Esophagus (tissue), 2 donors: Measurements from ENCODE around the gene LRP1B. TPM values are rescaled to one million over a fixed set of nuclear protein-coding genes. Genes with fewer than 3 reads are reported as not detected.
"Not testable (repeated sequence)": the region's sequence is repeated elsewhere in the genome, so short reads cannot be mapped to it uniquely, and the experiment has no call there.

ENCODE experiments used
- H3K27ac ChIP-seq, 2 donors: one replicate each; pipeline ENCODE4 v1.5.1; 2013; ENCODE audit warnings: low read depth in 2 of 2, mild to moderate bottlenecking in 2 of 2, inconsistent platforms in 1 of 2, low read length in 1 of 2, moderate library complexity in 1 of 2
- H3K27me3 ChIP-seq, 2 donors: one replicate each; pipeline ENCODE4 v1.6.1; 2013; ENCODE audit warnings: low read length in 2 of 2, control low read depth in 1 of 2, mild to moderate bottlenecking in 1 of 2; ENCODE audit not compliant: insufficient read depth in 2 of 2, control insufficient read depth in 1 of 2
- H3K36me3 ChIP-seq, 2 donors: one replicate each; pipeline ENCODE4 v1.6.1; 2013; ENCODE audit warnings: low read length in 1 of 2; ENCODE audit not compliant: control insufficient read depth in 2 of 2, insufficient read depth in 2 of 2
- H3K4me1 ChIP-seq, 2 donors: one replicate each; pipeline ENCODE4 v1.6.1; 2013; ENCODE audit warnings: low read length in 1 of 2; ENCODE audit not compliant: control insufficient read depth in 2 of 2, insufficient read depth in 2 of 2
- H3K4me3 ChIP-seq, 2 donors: one replicate each; pipeline ENCODE4 v1.5.1; 2013; ENCODE audit warnings: low read length in 2 of 2, mild to moderate bottlenecking in 2 of 2, low read depth in 1 of 2, moderate library complexity in 1 of 2
- H3K9me3 ChIP-seq, 2 donors: one replicate each; pipeline ENCODE4 v1.6.1; 2013; ENCODE audit warnings: mild to moderate bottlenecking in 2 of 2, low read depth in 1 of 2, low read length in 1 of 2, moderate library complexity in 1 of 2; ENCODE audit not compliant: control insufficient read depth in 2 of 2, insufficient read depth in 1 of 2
- WGBS, 2 donors: extraction: QIAGEN DNeasy Blood & Tissue Kit; methylation state at CpG; one replicate each; pipeline ENCODE4 v1.1.7; 2013; 5-methylcytosine and 5-hydroxymethylcytosine counted together
- polyA plus RNA-seq, 2 donors: library from polyadenylated mRNA; stranded (reverse); fragments of 200-250 nt; gene quantifications; one replicate each; pipeline ENCODE4 v1.2.3, GENCODE V29; 2013
- donor health status: healthy with polysubstance abuse.
- donor health status: Bipolar disorder and iron deficiency.

Gene LRP1B
- polyA plus RNA-seq, 2 donors: 0.02 to 0.10 TPM

GRCh38 chr2:140650825-140651224 lies 1480.0 kb downstream of the LRP1B start:
- WGBS, 2 donors: 72 to 73% methylated on average over 3 of the region's 3 CpGs
- Histone ChIP-seq H3K4me1 (no peaks in the 10 kb centered on the region), H3K27me3 (no peaks in the 10 kb centered on the region), H3K9me3 (no peaks in the 10 kb centered on the region), H3K27ac (no peak overlapping the region), H3K4me3 (no peak overlapping the region), H3K36me3 (no peaks in the 10 kb centered on the region)

DNA sequence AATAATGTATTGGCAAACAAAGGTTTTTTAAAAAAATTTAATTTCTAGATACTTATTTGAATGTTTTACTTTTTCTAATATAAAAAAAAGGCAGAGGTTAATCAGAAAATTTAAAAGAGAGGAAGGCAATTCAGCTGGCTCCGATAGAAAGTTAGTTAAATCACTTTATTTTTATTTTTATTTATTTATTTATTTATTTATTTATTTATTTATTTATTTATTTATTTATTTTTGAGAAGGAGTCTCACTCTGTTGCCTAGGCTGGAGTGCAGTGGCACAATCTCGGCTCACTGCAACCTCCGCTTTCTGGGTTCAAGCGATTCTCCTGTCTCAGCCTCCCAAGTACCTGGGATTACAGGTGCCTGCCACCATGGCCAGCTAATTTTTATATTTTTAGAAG lies 1480.7 kb downstream of the LRP1B start:
- H3K9me3 ChIP-seq, H3K27me3 ChIP-seq, H3K4me3 ChIP-seq, H3K36me3 ChIP-seq, H3K27ac ChIP-seq, H3K4me1 ChIP-seq: not testable (repeated sequence)
- 88 to 96% methylated on average over 4 of the region's 4 CpGs for WGBS, 2 donors

DNA sequence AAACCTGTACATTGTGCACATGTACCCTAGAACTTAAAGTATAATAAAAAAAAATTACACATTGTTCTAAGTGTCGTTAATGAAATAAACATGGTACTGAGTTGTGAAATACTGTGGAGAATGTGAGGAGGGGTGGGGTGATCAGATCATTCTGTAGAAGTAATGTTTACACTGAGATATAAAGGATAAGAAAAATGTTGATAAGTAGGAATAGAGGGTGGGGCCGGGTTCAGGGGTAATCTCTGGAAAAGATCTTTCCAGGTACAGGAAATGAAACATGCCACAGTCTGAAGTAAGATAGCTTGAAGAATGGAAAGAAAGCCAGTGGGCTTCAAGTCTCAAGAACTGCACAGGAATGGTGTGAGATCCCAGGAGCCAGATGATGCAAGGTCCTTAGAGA lies 1482.4 kb downstream of the LRP1B start:
- no peaks in the 10 kb centered on the region for H3K36me3 ChIP-seq
- H3K4me3 ChIP-seq: no peak overlapping the region
- H3K27me3 ChIP-seq: no peaks in the 10 kb centered on the region
- 61 to 63% methylated on average over 2 of the region's 2 CpGs for WGBS, 2 donors
- no peaks in the 10 kb centered on the region for H3K9me3 ChIP-seq
- no peaks in the 10 kb centered on the region for H3K4me1 ChIP-seq
- H3K27ac ChIP-seq: no peak overlapping the region

GRCh38 chr2:140643761-140644187 lies 1487.0 kb downstream of the LRP1B start:
- Histone ChIP-seq H3K27ac (no peak overlapping the region), H3K4me1 (no peaks in the 10 kb centered on the region), H3K9me3 (no peaks in the 10 kb centered on the region), H3K4me3 (no peak overlapping the region), H3K27me3 (no peaks in the 10 kb centered on the region), H3K36me3 (no peaks in the 10 kb centered on the region)
- WGBS, 2 donors: 28 to 29% methylated on average over 3 of the region's 3 CpGs

- 65 to 71% methylated on average over 1 of the region's 1 CpG for WGBS, 2 donors
Observed at GRCh38 chr2:140641163-140641562, 1489.7 kb downstream of the LRP1B start.

GRCh38 chr2:140639628-140640027 lies 1491.2 kb downstream of the LRP1B start:
- WGBS, 2 donors: 71 to 73% methylated on average over 3 of the region's 3 CpGs
- Histone ChIP-seq H3K36me3 (no peaks in the 10 kb centered on the region), H3K9me3 (no peaks in the 10 kb centered on the region), H3K4me1 (no peaks in the 10 kb centered on the region), H3K27ac (no peak overlapping the region), H3K4me3 (no peak overlapping the region), H3K27me3 (no peaks in the 10 kb centered on the region)

More at GRCh38 chr2:140641163-140641562, 1489.7 kb downstream of the LRP1B start:
- Histone ChIP-seq H3K27ac (no peak overlapping the region), H3K36me3 (no peaks in the 10 kb centered on the region), H3K4me3 (no peak overlapping the region), H3K9me3 (no peaks in the 10 kb centered on the region), H3K27me3 (no peaks in the 10 kb centered on the region), H3K4me1 (no peaks in the 10 kb centered on the region)

- no peaks in the 10 kb centered on the region for H3K36me3 ChIP-seq
- no peak overlapping the region for H3K4me3 ChIP-seq
- no peaks in the 10 kb centered on the region for H3K27me3 ChIP-seq
- no peak overlapping the region for H3K27ac ChIP-seq
- H3K9me3 ChIP-seq: no peaks in the 10 kb centered on the region
- WGBS, 2 donors: 73 to 74% methylated on average over 4 of the region's 4 CpGs
- no peaks in the 10 kb centered on the region for H3K4me1 ChIP-seq
Observed at GRCh38 chr2:140630557-140630956, 1500.3 kb downstream of the LRP1B start.

DNA sequence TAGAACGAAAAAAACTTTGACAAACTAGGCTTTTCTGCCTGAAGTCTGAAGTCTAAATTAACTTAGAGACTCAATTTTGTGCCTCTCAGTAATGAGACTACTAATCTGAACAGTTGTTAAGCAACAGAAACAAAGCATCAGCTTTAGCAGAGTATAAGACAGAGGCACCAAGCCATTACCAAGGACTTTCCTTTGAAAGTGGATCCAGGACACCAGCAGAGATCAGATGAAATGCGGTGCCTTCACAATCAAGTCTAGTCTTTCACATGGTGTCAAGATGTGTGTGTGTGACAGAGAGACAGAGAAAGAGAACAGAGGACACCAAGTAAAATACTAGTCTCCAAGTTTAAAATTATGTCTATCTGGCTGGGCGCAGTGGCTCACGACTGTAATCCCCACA lies 1502.9 kb downstream of the LRP1B start:
- no peaks in the 10 kb centered on the region for H3K9me3 ChIP-seq
- no peaks in the 10 kb centered on the region for H3K36me3 ChIP-seq
- H3K27ac ChIP-seq: no peak overlapping the region
- H3K4me1 ChIP-seq: no peaks in the 10 kb centered on the region
- no peaks in the 10 kb centered on the region for H3K27me3 ChIP-seq
- WGBS, 2 donors: 87 to 92% methylated on average over 4 of the region's 4 CpGs
- no peak overlapping the region for H3K4me3 ChIP-seq

- H3K9me3 ChIP-seq: no peaks in the 10 kb centered on the region
- H3K4me3 ChIP-seq: no peak overlapping the region
- no peaks in the 10 kb centered on the region for H3K27me3 ChIP-seq
- no peaks in the 10 kb centered on the region for H3K4me1 ChIP-seq
- no peaks in the 10 kb centered on the region for H3K36me3 ChIP-seq
- H3K27ac ChIP-seq: no peak overlapping the region
- 69 to 71% methylated on average over 5 of the region's 5 CpGs for WGBS, 2 donors
Observed at GRCh38 chr2:140627136-140627535, 1503.7 kb downstream of the LRP1B start.

GRCh38 chr2:140624200-140624599 lies 1506.6 kb downstream of the LRP1B start:
- H3K36me3 ChIP-seq: no peaks in the 10 kb centered on the region
- H3K4me3 ChIP-seq: no peak overlapping the region
- H3K4me1 ChIP-seq: no peaks in the 10 kb centered on the region
- no peak overlapping the region for H3K27ac ChIP-seq
- no peaks in the 10 kb centered on the region for H3K27me3 ChIP-seq
- WGBS, 2 donors: 74 to 79% methylated on average over 3 of the region's 3 CpGs
- no peaks in the 10 kb centered on the region for H3K9me3 ChIP-seq
